A673 (cell line): ENCODE data around the gene GAD2. TPM values are rescaled to one million over a fixed set of nuclear protein-coding genes. Genes with fewer than 3 reads are reported as not detected.

ENCODE experiments used
- BruUV-seq: library from RNA; stranded (reverse); fragments of 400-500 nt; replicated peaks from 2 replicates; lab custom pipeline; 2021; lab: Mats Ljungman, UMichigan
- CTCF ChIA-PET: fragments of 300-600 bp; sonication (Branson Sonifier 250); formaldehyde crosslinking; loops from one replicate; lab custom pipeline; 2022; ENCODE audit warnings: antibody characterized with exemption; lab: Charles Lee
- POLR2A ChIA-PET: fragments of 300-600 bp; sonication (Branson Sonifier 250); formaldehyde crosslinking; loops from one replicate; lab custom pipeline; 2022; ENCODE audit warnings: antibody characterized with exemption; ENCODE audit not compliant: low non-redundant PET; lab: Charles Lee
- DNase-seq: peaks from one replicate; pipeline ENCODE4 v3.0.0-alpha.2; 2015; ENCODE audit warnings: low spot score
- H3K27ac ChIP-seq: fragments of 200-600 bp; sonication (generic); 2 replicates; pipeline ENCODE4 v1.5.1; 2016; ENCODE audit warnings: mixed run types, low read depth, mild to moderate bottlenecking, mixed read lengths, antibody characterized with exemption, low read length; ENCODE audit not compliant: poor library complexity, severe bottlenecking
- H3K27me3 ChIP-seq: fragments of 200-600 bp; sonication (generic); replicated peaks from 2 replicates; pipeline ENCODE4 v1.6.1; 2017; ENCODE audit warnings: mixed run types, low read depth, mild to moderate bottlenecking, mixed read lengths, antibody characterized with exemption, low read length; ENCODE audit not compliant: insufficient read depth, poor library complexity
- H3K36me3 ChIP-seq: fragments of 200-600 bp; sonication (generic); 2 replicates; pipeline ENCODE4 v1.6.1; 2016; ENCODE audit warnings: mixed run types, mild to moderate bottlenecking, mixed read lengths, antibody characterized with exemption, low read length; ENCODE audit not compliant: insufficient read depth, poor library complexity, severe bottlenecking
- H3K4me1 ChIP-seq: fragments of 200-600 bp; sonication (generic); 2 replicates; pipeline ENCODE4 v1.6.1; 2017; ENCODE audit warnings: mixed run types, mild to moderate bottlenecking, mixed read lengths, antibody characterized with exemption, low read length; ENCODE audit not compliant: insufficient read depth, poor library complexity, severe bottlenecking
- H3K4me3 ChIP-seq: fragments of 200-600 bp; sonication (generic); 2 replicates; pipeline ENCODE4 v1.5.1; 2016; ENCODE audit warnings: low read depth, mixed run types, mild to moderate bottlenecking, mixed read lengths, low read length; ENCODE audit not compliant: poor library complexity, severe bottlenecking
- H3K9me3 ChIP-seq: fragments of 200-600 bp; sonication (generic); 2 replicates; pipeline ENCODE4 v1.6.1; 2016; ENCODE audit warnings: mixed run types, low read depth, mild to moderate bottlenecking, mixed read lengths, antibody characterized with exemption, low read length; ENCODE audit not compliant: poor library complexity, severe bottlenecking
- CTCF ChIP-seq: fragments of 300-800, 200-600 bp; sonication (generic); conservative IDR thresholded peaks from 2 replicates; pipeline ENCODE4 v1.5.1; 2017; ENCODE audit warnings: low read depth, mild to moderate bottlenecking, antibody characterized with exemption, low read length, moderate library complexity, mixed read lengths
- EZH2 ChIP-seq: fragments of 200-600 bp; sonication (generic); IDR thresholded peaks from 2 replicates; pipeline ENCODE4 v1.6.1; 2017; ENCODE audit warnings: borderline replicate concordance, low read depth, mild to moderate bottlenecking, mixed read lengths, antibody characterized with exemption, low read length; ENCODE audit not compliant: poor library complexity, severe bottlenecking
- intact Hi-C: fragments of 100-400 bp; cut with micrococcal nuclease; formaldehyde crosslinking; loops from one replicate; pipeline ENCODE4 v1.10.0; 2022; ENCODE audit not compliant: unreplicated experiment
- total RNA-seq: library from RNA; stranded (reverse); gene quantifications from 2 replicates; pipeline ENCODE4 v1.2.3, GENCODE V29; 2021

GAD2 gene
- total RNA-seq, 1 experiment from 2014 or later, result 0.28 TPM

GRCh38 chr10:26213157-26213800 is 3.3 kb upstream of the GAD2 start:
- ChIA-PET POLR2A (no interaction called here), CTCF (no interaction called here)
- H3K27ac ChIP-seq, result no peak overlapping the region
- H3K4me3 ChIP-seq, result no peak overlapping the region
- H3K4me1 ChIP-seq, result peaks cover 17% of the 10 kb centered on the region
- H3K36me3 ChIP-seq, result no peaks in the 10 kb centered on the region
- no peaks in the 10 kb centered on the region for H3K9me3 ChIP-seq
- TF ChIP-seq EZH2 (no peak), CTCF (no peak)
- peaks cover 77% of the 10 kb centered on the region for H3K27me3 ChIP-seq
- intact Hi-C loops, result no loop called here
- no TSS peak for BruUV-seq
- DNase-seq, result no peak

- H3K27me3 ChIP-seq, result peaks cover 85% of the 10 kb centered on the region
- CTCF ChIA-PET, result no interaction called here
- peaks cover 17% of the 10 kb centered on the region for H3K4me1 ChIP-seq
These were observed 2.6 kb upstream of the GAD2 start for GRCh38 chr10:26214004-26214403.

GRCh38 chr10:26214551-26215395 is 1.8 kb upstream of the GAD2 start:
- no TSS peak for BruUV-seq

More at GRCh38 chr10:26214004-26214403, 2.6 kb upstream of the GAD2 start:
- Histone ChIP-seq H3K9me3 (no peaks in the 10 kb centered on the region), H3K4me3 (no peak overlapping the region), H3K36me3 (no peaks in the 10 kb centered on the region), H3K27ac (no peak overlapping the region)
- no TSS peak for BruUV-seq
- POLR2A ChIA-PET, result no interaction called here
- no peak for DNase-seq
- TF ChIP-seq EZH2 (no peak), CTCF (no peak)
- intact Hi-C loops, result no loop called here

More at GRCh38 chr10:26214551-26215395, 1.8 kb upstream of the GAD2 start:
- no peak for DNase-seq
- peaks cover 92% of the 10 kb centered on the region for H3K27me3 ChIP-seq
- H3K4me3 ChIP-seq, result no peak overlapping the region
- H3K27ac ChIP-seq, result no peak overlapping the region
- CTCF ChIA-PET, result no interaction called here
- no peaks in the 10 kb centered on the region for H3K36me3 ChIP-seq
- POLR2A ChIA-PET, result no interaction called here
- intact Hi-C loops, result no loop called here
- H3K9me3 ChIP-seq, result no peaks in the 10 kb centered on the region
- TF ChIP-seq EZH2, result no peak
- no peak for TF ChIP-seq CTCF
- peaks cover 17% of the 10 kb centered on the region for H3K4me1 ChIP-seq
